ENCODE data around the gene COL5A1.

The COL5A1 gene

DNA sequence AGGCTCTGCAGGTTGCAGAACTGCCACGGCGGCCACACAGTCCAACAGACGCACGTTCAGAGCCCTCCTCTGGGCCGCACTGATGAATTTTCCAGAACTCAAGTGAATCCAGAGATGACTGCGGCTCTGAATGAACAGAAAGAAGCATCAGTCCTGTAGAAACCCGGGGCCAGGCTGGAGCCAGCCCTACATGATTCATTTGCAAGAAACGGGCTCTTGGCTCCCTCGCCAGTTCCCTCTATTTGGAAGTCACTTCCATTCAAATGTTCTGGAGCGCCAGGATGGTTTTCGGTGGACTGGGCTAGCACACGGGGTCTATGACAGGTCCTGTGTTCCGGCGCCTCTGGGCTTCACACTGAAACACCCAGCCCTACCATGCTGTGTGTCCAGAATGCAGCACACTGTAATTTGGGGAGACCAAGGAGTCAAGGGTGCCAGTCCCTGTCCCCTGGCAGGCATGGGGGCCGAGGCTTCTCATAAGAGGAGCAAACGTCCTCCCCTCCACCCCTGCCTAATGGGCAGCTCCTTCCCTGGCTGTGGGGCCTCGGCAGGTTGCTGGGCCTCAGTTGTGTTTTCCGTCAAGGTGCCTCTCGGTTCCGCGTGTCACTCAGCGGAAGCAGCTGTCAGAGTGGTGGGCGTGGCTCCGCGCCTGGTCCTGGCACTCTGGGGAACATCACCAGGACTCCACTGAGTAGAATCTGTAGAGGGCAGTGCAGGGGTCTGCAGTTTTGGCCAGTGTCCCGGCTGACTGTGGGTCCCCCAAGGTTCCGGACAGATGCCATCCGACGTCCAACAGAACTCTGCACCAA is 18.1 kb upstream of the COL5A1 start:
- H3K36me3 ChIP-seq (ENCODE audit: control insufficient read depth, insufficient read depth, low read length) = no peaks in the 10 kb centered on the region
- H3K9ac ChIP-seq (ENCODE audit: low read length) = no peak overlapping the region
- no peak overlapping the region for H3K4me3 ChIP-seq (ENCODE audit: low read length)
- no peaks in the 10 kb centered on the region for H3K27me3 ChIP-seq (ENCODE audit: control insufficient read depth, insufficient read depth, low read length)
- no peaks in the 10 kb centered on the region for H3K9me3 ChIP-seq (ENCODE audit: control insufficient read depth, low read length)
- no peaks in the 10 kb centered on the region for H3K4me1 ChIP-seq (ENCODE audit: control insufficient read depth, insufficient read depth, low read length)

DNA sequence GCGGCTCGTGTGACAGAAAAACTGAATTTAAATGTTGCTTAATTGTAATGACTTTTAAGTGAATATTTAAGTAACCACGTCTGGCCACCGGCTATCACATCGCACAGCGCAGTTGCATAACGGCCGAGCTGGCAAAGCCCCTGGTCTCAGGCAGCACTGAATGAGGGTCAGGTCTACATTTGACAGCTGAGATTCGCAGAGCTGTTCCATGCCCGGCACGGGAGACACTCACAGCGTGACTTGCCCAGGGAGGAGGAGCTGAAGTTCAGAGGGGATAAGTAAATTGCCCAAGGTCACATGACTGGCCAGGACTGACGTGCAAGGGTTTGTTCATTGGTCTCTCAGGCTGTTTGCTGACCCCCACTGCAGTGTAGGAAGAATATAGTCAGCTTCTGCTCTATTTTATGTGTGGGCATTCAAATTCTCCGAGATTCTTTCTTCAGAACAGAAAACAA is 17.4 kb upstream of the COL5A1 start:
- no peak overlapping the region for H3K9ac ChIP-seq (ENCODE audit: low read length)
- no peaks in the 10 kb centered on the region for H3K9me3 ChIP-seq (ENCODE audit: control insufficient read depth, low read length)
- H3K36me3 ChIP-seq (ENCODE audit: control insufficient read depth, insufficient read depth, low read length) = no peaks in the 10 kb centered on the region
- no peaks in the 10 kb centered on the region for H3K4me1 ChIP-seq (ENCODE audit: control insufficient read depth, insufficient read depth, low read length)
- H3K27me3 ChIP-seq (ENCODE audit: control insufficient read depth, insufficient read depth, low read length) = no peaks in the 10 kb centered on the region
- H3K4me3 ChIP-seq (ENCODE audit: low read length) = no peak overlapping the region

DNA sequence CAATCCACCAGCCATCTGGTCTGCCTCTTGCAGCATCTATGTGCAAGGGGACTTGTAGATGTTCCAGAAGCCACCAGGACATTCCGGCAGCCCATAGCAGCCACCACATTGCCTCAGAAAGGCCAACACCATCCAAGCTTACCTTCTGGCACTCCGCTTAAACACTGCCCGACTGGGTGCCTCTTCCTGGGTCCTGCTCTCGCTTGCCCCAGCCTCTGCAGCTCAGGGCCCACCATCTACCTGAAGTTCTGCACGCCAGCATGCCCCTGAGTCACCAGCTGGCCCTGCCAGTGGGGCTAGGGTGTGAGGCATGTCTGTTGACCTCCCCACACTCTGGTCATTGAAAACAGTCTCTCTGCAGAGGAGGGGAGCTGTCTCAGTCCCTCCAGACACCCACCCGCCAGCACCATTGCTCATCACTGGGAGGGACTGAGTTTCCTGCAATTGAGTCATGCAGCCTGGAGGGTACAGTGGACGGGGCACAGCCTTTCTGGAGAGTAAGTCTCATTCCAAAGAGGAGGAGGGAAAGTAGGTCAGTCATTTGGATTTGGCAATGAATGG is 16.9 kb upstream of the COL5A1 start:
- H3K36me3 ChIP-seq (ENCODE audit: control insufficient read depth, insufficient read depth, low read length) = no peaks in the 10 kb centered on the region
- no peak overlapping the region for H3K9ac ChIP-seq (ENCODE audit: low read length)
- H3K4me1 ChIP-seq (ENCODE audit: control insufficient read depth, insufficient read depth, low read length) = no peaks in the 10 kb centered on the region
- no peaks in the 10 kb centered on the region for H3K9me3 ChIP-seq (ENCODE audit: control insufficient read depth, low read length)
- no peak overlapping the region for H3K4me3 ChIP-seq (ENCODE audit: low read length)
- no peaks in the 10 kb centered on the region for H3K27me3 ChIP-seq (ENCODE audit: control insufficient read depth, insufficient read depth, low read length)

DNA sequence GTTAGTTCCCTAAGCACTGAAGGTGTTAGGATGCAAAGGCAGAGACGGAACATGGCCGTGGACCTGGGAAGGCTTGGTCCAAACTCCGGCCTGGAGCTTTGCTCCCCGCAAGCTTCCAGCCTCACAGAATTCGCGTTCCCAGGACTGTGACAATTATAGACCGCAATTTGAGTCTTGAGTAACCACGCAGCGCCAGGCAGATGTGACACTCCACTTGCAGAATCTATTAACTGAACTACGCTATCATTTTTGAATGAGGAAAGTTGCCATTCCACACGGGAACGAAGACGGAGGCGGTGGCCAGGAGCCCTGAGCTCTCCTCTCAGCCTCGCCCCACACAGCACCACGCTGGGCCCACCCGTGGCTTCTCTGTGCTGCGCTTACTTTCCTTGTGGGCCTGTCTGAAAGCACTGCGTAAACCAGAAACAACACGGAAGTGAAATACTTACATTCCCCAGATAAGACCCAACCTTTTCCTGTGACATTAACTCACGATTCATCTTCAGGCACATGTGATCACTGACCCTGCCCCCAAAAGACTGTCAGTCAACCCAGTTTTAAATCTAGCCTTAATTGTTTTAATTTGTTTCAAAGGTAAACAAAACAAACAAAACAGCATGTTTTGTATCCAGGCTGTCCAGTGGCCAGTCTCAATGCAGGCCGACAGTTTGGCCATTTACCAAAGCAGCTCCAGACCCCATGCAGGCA is 16.1 kb upstream of the COL5A1 start:
- no peak overlapping the region for H3K4me3 ChIP-seq (ENCODE audit: low read length)
- H3K9me3 ChIP-seq (ENCODE audit: control insufficient read depth, low read length) = no peaks in the 10 kb centered on the region
- H3K36me3 ChIP-seq (ENCODE audit: control insufficient read depth, insufficient read depth, low read length) = no peaks in the 10 kb centered on the region
- H3K27me3 ChIP-seq (ENCODE audit: control insufficient read depth, insufficient read depth, low read length) = no peaks in the 10 kb centered on the region
- no peaks in the 10 kb centered on the region for H3K4me1 ChIP-seq (ENCODE audit: control insufficient read depth, insufficient read depth, low read length)
- no peak overlapping the region for H3K9ac ChIP-seq (ENCODE audit: low read length)

DNA sequence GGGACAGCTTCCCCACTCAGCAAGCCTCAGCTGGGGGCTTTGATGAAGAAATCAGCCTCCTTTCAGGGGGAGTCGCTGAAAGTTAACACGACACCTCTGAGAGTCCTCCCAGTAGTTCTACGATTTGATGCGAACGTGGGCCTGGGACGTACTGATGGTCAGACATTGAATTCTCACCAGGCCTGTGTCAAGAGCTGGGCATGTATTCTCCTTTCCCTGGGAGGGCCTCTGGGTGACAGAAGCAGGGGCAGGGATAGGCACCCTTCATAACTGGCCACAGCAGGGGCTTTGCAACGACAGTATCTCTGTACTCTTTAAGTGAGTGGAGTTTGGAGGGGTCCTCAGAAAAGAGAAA is 15.6 kb upstream of the COL5A1 start:
- Histone ChIP-seq H3K4me3 (ENCODE audit: low read length) (no peak overlapping the region), H3K9me3 (ENCODE audit: control insufficient read depth, low read length) (no peaks in the 10 kb centered on the region), H3K4me1 (ENCODE audit: control insufficient read depth, insufficient read depth, low read length) (no peaks in the 10 kb centered on the region), H3K36me3 (ENCODE audit: control insufficient read depth, insufficient read depth, low read length) (no peaks in the 10 kb centered on the region), H3K27me3 (ENCODE audit: control insufficient read depth, insufficient read depth, low read length) (no peaks in the 10 kb centered on the region), H3K9ac (ENCODE audit: low read length) (no peak overlapping the region)

DNA sequence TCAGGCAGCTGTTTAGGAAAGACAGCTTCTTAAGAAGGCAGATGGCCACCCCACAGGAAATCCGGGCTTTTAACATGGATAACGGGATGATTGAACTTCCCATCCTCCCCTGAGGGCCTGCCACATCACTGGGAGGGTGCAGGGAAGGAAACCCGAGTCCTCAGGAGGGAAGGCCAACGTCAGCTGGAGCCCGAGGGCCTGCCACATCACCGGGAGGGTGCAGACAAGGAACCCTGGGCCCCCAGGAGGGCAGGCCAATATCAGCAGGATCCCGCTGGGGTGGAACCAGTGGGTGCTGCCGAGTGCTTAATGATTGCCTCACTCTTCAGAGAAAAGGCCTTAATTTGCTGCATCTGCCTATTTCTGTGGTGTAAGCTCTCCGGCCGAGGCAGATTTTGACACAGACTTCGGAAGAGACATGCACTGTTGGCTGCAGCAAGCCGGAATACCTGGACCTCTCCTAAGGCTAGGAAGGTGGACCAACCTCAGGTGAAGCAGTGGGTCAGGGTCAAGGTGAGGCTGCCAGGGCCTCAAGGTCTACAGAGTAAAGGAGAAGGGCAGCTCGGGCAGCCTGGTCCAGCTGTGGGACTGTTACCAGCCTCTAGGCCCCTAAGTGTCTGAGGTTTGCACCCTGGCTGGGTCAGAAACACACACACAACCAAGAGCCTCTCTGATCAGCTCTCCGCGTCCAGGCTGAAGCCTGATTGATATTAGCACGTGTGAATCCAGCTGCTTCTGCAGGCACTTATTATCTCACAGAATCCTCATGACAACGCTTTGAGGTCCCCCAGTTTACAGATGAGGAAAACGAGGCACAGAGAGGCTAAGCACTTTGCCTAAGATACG is 14.8 kb upstream of the COL5A1 start:
- Histone ChIP-seq H3K27me3 (ENCODE audit: control insufficient read depth, insufficient read depth, low read length) (no peaks in the 10 kb centered on the region), H3K36me3 (ENCODE audit: control insufficient read depth, insufficient read depth, low read length) (no peaks in the 10 kb centered on the region), H3K9ac (ENCODE audit: low read length) (no peak overlapping the region), H3K9me3 (ENCODE audit: control insufficient read depth, low read length) (no peaks in the 10 kb centered on the region), H3K4me1 (ENCODE audit: control insufficient read depth, insufficient read depth, low read length) (no peaks in the 10 kb centered on the region), H3K4me3 (ENCODE audit: low read length) (no peak overlapping the region)

DNA sequence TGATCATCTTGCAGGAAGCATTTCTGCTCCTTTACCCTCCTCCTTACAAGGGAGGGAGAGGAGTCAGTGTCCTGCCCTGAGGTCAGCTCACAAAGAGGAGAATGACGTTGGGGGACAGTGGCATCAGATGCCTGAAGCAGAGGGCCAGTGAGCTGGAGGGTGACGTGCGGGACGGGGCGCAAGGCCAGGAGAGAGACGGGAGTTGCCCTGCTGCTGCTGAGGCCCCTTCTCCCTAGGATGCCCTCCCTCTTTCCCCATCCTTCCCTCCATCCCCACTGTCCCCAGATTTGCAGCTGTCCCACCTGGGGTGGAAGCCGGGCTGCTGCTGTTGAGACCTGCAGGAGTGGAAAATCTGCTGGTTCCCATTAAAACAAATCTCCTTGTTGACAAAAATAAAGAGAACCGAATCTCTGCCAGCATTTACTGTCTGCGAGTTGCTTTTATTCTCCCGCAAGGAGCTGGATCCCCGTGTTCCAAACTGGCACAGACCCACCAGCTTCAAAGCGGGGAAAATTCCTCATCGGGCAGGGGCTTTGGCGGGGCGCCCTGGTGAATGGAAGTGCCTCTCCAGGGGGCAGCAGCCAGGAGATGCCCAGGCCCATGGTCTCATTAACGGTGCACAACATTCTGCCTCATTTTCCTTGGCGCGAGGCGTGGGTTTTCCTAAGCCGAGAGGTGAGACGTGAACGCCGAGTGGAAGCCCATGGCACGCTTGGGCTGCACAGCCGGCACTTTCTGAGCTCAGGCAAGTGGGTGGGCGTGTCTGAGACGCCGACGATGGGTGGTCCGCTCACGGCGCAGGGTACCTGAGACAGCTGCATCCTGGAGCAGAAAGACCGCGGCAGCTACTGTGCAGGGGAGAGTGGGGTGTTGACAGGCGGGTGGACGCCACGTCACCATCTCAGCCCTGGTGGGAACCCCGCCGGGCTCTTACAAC is 13.9 kb upstream of the COL5A1 start:
- Histone ChIP-seq H3K36me3 (ENCODE audit: control insufficient read depth, insufficient read depth, low read length) (no peaks in the 10 kb centered on the region), H3K9ac (ENCODE audit: low read length) (no peak overlapping the region), H3K4me1 (ENCODE audit: control insufficient read depth, insufficient read depth, low read length) (no peaks in the 10 kb centered on the region), H3K27me3 (ENCODE audit: control insufficient read depth, insufficient read depth, low read length) (no peaks in the 10 kb centered on the region), H3K9me3 (ENCODE audit: control insufficient read depth, low read length) (no peaks in the 10 kb centered on the region), H3K4me3 (ENCODE audit: low read length) (no peak overlapping the region)

DNA sequence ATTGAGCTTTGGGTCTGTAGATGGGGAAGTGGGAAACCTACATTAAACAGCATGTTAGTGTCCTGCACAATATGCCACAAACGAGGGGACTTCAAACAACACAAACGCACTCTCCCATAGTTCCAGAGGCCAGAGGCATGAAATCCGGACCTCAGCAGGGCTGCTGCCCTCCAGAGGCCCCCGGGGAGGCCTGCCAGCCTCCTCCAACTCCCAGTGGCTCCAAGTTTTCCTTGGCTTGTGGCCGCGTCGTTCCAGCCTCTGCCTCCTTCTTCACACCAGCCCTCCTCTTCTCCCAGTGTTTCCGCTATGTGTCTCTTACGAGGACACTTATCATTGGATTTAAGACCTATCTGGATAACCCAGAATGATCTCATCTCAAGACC is 13.3 kb upstream of the COL5A1 start:
- Histone ChIP-seq H3K4me3 (ENCODE audit: low read length) (no peak overlapping the region), H3K9ac (ENCODE audit: low read length) (no peak overlapping the region), H3K4me1 (ENCODE audit: control insufficient read depth, insufficient read depth, low read length) (no peaks in the 10 kb centered on the region), H3K9me3 (ENCODE audit: control insufficient read depth, low read length) (no peaks in the 10 kb centered on the region), H3K27me3 (ENCODE audit: control insufficient read depth, insufficient read depth, low read length) (no peaks in the 10 kb centered on the region), H3K36me3 (ENCODE audit: control insufficient read depth, insufficient read depth, low read length) (no peaks in the 10 kb centered on the region)

DNA sequence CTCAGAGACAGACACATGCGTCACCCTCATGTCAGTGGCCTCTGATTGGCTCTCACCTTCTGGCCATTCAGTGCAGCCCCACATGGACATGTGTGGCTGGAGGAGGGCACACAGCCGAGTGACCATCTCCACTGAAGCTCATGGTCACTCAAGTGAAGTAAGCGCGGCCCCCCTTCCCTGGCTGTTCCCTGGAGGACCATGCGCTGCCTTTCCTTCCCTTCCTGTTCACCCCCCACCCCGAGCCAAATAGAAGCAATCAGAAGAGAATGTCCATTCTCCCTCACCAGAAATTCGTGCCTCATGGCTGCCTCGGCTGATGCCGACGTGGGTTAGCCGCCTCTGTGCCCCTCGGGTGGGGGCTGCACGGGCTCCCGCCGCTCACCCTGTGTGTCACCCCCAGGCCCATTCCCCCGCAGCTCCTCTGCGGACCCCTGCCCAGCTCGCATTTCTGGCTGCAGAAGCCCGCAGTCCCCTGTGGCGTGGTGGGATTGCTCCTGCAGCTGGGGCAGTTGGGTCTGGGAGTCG is 12.5 kb upstream of the COL5A1 start:
- H3K27me3 ChIP-seq (ENCODE audit: control insufficient read depth, insufficient read depth, low read length) = no peaks in the 10 kb centered on the region
- H3K4me1 ChIP-seq (ENCODE audit: control insufficient read depth, insufficient read depth, low read length) = no peaks in the 10 kb centered on the region
- H3K4me3 ChIP-seq (ENCODE audit: low read length) = no peak overlapping the region
- no peaks in the 10 kb centered on the region for H3K36me3 ChIP-seq (ENCODE audit: control insufficient read depth, insufficient read depth, low read length)
- H3K9me3 ChIP-seq (ENCODE audit: control insufficient read depth, low read length) = no peaks in the 10 kb centered on the region
- no peak overlapping the region for H3K9ac ChIP-seq (ENCODE audit: low read length)

DNA sequence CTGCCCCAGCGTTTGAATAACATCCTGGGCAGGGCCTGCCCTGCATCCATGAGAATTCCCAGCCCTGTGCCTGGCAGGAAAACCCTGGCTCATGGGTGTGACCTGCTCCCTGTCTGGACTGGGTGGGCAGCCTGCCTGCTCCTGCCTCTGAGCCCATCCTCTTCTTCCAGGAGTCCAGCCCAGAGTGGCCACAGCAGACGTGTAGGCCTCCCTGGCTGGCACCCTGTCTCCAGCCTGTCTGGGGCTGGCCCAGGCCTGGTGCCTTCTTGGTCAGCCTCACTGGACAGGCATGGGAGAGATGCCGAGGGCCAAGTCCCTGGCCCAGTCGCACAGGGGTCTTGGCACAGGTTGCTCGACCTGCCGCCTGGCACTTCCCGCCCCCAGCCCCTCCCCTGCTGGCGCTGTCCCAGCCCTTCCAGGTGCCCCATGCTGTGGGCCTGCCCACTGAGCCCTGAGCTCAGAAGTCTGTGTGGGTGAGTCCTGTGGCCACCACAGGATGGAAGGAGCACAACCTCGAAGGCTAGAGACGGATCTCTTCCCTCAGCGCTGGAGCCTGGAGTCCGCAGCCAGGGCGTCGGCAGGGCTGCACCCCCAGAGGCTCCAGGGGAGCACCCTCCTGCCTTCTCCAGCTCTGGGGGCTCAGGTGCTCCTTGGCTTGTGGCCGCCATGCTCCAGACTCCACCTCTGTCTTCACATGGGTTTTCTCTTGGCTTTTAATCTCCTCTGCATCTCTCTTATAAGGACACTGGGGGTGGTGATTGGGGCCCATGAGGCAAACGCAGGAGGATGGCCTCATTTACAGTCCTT is 11.8 kb upstream of the COL5A1 start:
- H3K9me3 ChIP-seq (ENCODE audit: control insufficient read depth, low read length) = no peaks in the 10 kb centered on the region
- no peak overlapping the region for H3K4me3 ChIP-seq (ENCODE audit: low read length)
- H3K36me3 ChIP-seq (ENCODE audit: control insufficient read depth, insufficient read depth, low read length) = no peaks in the 10 kb centered on the region
- no peaks in the 10 kb centered on the region for H3K27me3 ChIP-seq (ENCODE audit: control insufficient read depth, insufficient read depth, low read length)
- no peak overlapping the region for H3K9ac ChIP-seq (ENCODE audit: low read length)
- H3K4me1 ChIP-seq (ENCODE audit: control insufficient read depth, insufficient read depth, low read length) = no peaks in the 10 kb centered on the region

Data from mucosa of stomach (tissue), 1 donor.